ENCODE measurements around the gene SCYL1.

Gene SCYL1

GRCh38 chr11:65586247-65586630, 61.4 kb downstream of the SCYL1 start:
- no peak overlapping the region for H3K4me3 Mint-ChIP-seq
- H3K27me3 Mint-ChIP-seq = no peaks in the 10 kb centered on the region
- ATAC-seq (ENCODE audit: low read depth) (no peak), DNase-seq (ENCODE audit: low spot score in 2 of 2) (no peak)
- peaks cover 25% of the 10 kb centered on the region for H3K36me3 Mint-ChIP-seq
- no peaks in the 10 kb centered on the region for H3K9me3 Mint-ChIP-seq
- peaks cover 26% of the 10 kb centered on the region for H3K4me1 Mint-ChIP-seq
- peak overlapping the region; percentile 96 for H3K27ac Mint-ChIP-seq

GRCh38 chr11:65586676-65587075, 61.8 kb downstream of the SCYL1 start:
- Mint-ChIP-seq H3K27me3 (no peaks in the 10 kb centered on the region), H3K27ac (peak overlapping the region; percentile 96), H3K4me1 (peaks cover 26% of the 10 kb centered on the region), H3K4me3 (no peak overlapping the region), H3K36me3 (peaks cover 23% of the 10 kb centered on the region), H3K9me3 (no peaks in the 10 kb centered on the region)
- no peak for DNase-seq (ENCODE audit: low spot score in 2 of 2)
- no peak for ATAC-seq (ENCODE audit: low read depth)
